NB4 (cell line): ENCODE measurements around the gene BPHL.

Source experiments
- CTCF ChIP-seq: IDR thresholded peaks from one replicate; pipeline ENCODE4 v1.5.1; 2012; ENCODE audit warnings: low read depth, low read length
- MAX ChIP-seq: IDR thresholded peaks from 2 replicates; pipeline ENCODE4 v1.6.1; 2011; ENCODE audit warnings: low read depth, low read length
- MYC ChIP-seq: IDR thresholded peaks from 2 replicates; pipeline ENCODE4 v1.6.1; 2011; ENCODE audit warnings: low read depth, low read length
- POLR2A ChIP-seq: IDR thresholded peaks from 2 replicates; pipeline ENCODE4 v1.6.1; 2011; ENCODE audit warnings: mild to moderate bottlenecking; ENCODE audit not compliant: insufficient read length; ENCODE audit errors: extremely low read depth

DNA sequence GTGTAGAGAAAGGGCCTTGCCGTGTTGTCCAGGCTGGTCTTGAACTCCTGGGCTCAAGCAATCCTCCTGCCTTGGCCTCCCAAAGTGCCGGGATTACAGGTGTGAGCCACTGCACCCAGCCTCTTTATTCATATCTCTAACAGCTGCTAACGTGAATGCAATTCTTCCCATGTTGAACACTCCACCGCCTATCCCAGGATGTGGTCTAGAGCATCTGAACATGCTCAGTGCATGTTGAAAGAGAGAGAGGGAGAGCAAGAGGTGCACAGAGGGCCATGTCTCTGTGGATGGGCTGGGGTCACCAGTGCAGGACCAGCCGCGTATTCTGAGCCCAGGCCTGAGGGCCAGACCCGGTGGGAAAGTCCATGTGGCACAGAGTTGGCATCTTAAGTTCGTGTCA, 26.1 kb downstream of the BPHL start:
- TF ChIP-seq CTCF (no peak), MAX (no peak), POLR2A (no peak), MYC (no peak)
